H1 (cell line): ENCODE results near the gene GALNT18. TPM values are rescaled to one million over a fixed set of nuclear protein-coding genes. Genes with fewer than 3 reads are reported as not detected.

Experiments used
- CTCF ChIA-PET: fragments of 300-600 bp; sonication (Branson Sonifier 250); formaldehyde crosslinking; loops from one replicate; lab custom pipeline; 2021; ENCODE audit not compliant: partially characterized antibody; lab: Charles Lee
- POLR2A ChIA-PET: fragments of 300-600 bp; sonication (Branson Sonifier 250); formaldehyde crosslinking; loops from one replicate; lab custom pipeline; 2021; ENCODE audit warnings: inconsistent platforms; ENCODE audit not compliant: partially characterized antibody; lab: Charles Lee
- DNase-seq, 2 experiments: peaks; one replicate each; pipeline versions ENCODE4 v3.0.0 to v3.0.0-alpha.2; 2010 to 2022; ENCODE audit warnings: low spot score in 2 of 2, low read depth in 1 of 2, mixed read lengths in 1 of 2
- FAIRE-seq: peaks from 2 replicates; lab custom pipeline; 2011; peaks lifted over from hg19 to GRCh38; lab: Jason Lieb, UNC
- H2AFZ ChIP-seq: 2 replicates; pipeline ENCODE4 v1.8.1; 2012; ENCODE audit warnings: low read length, inconsistent platforms
- H2AK5ac ChIP-seq: 2 replicates; pipeline ENCODE4 v1.6.1; 2013; ENCODE audit warnings: low read depth, low read length
- H2BK120ac ChIP-seq: replicated peaks from 2 replicates; pipeline ENCODE3; 2013; ENCODE audit warnings: low read depth, low read length, inconsistent platforms
- H2BK12ac ChIP-seq: 2 replicates; pipeline ENCODE4 v1.6.1; 2013; ENCODE audit warnings: low read depth, low read length
- H2BK15ac ChIP-seq: 2 replicates; pipeline ENCODE4 v1.6.1; 2013; ENCODE audit warnings: low read length
- H2BK20ac ChIP-seq: 2 replicates; pipeline ENCODE4 v1.6.1; 2013; ENCODE audit warnings: low read length
- H2BK5ac ChIP-seq: 2 replicates; pipeline ENCODE4 v1.6.1; 2013; ENCODE audit warnings: low read depth, low read length
- H3K14ac ChIP-seq: 2 replicates; pipeline ENCODE4 v1.6.1; 2013; ENCODE audit warnings: inconsistent platforms; ENCODE audit not compliant: insufficient read length
- H3K18ac ChIP-seq: 2 replicates; pipeline ENCODE4 v1.6.1; 2013; ENCODE audit warnings: low read length; ENCODE audit errors: extremely low read depth
- H3K23ac ChIP-seq: 2 replicates; pipeline ENCODE4 v1.6.1; 2013; ENCODE audit warnings: inconsistent platforms; ENCODE audit not compliant: insufficient read length
- H3K23me2 ChIP-seq: 2 replicates; pipeline ENCODE4 v1.6.1; 2013; ENCODE audit warnings: low read depth, low read length
- H3K27ac ChIP-seq: 2 replicates; pipeline ENCODE4 v1.6.1; 2011; ENCODE audit warnings: low read depth, low read length, inconsistent platforms
- H3K27me3 ChIP-seq, 4 experiments: replicated peaks in 1 of 4; 1 replicate in 1 of 4; 2 replicates in 3 of 4; pipeline versions ENCODE4 v1.6.1 to v1.8.1; 2011 to 2013; ENCODE audit warnings: low read length in 3 of 4, mild to moderate bottlenecking in 3 of 4, inconsistent platforms in 2 of 4, mixed read lengths in 2 of 4, moderate library complexity in 1 of 4; ENCODE audit not compliant: control insufficient read depth in 3 of 4, insufficient read depth in 3 of 4; ENCODE audit errors: extremely low read depth in 1 of 4
- H3K36me3 ChIP-seq, 4 experiments: 2 replicates each; pipeline versions ENCODE4 v1.6.1 to v1.8.1; 2011 to 2013; ENCODE audit warnings: mild to moderate bottlenecking in 4 of 4, low read length in 3 of 4, moderate library complexity in 2 of 4, control low read depth in 1 of 4, inconsistent platforms in 1 of 4; ENCODE audit not compliant: insufficient read depth in 4 of 4, control insufficient read depth in 2 of 4
- H3K4ac ChIP-seq: replicated peaks from 2 replicates; pipeline ENCODE3; 2013; ENCODE audit warnings: low read length, low read depth, mixed read lengths, inconsistent platforms; ENCODE audit not compliant: insufficient read length
- H3K4me1 ChIP-seq, 4 experiments: replicated peaks in 1 of 4; 1 replicate in 1 of 4; 2 replicates in 3 of 4; pipeline versions ENCODE4 v1.6.1 to v1.8.1; 2011 to 2013; ENCODE audit warnings: low read length in 3 of 4, inconsistent platforms in 2 of 4, mixed read lengths in 1 of 4; ENCODE audit not compliant: insufficient read depth in 4 of 4, control insufficient read depth in 3 of 4
- H3K4me2 ChIP-seq, 2 experiments: 2 replicates each; pipeline versions ENCODE4 v1.6.1 to v1.8.1; 2011 to 2013; ENCODE audit warnings: low read depth in 2 of 2, low read length in 2 of 2, control low read depth in 1 of 2, inconsistent platforms in 1 of 2, mild to moderate bottlenecking in 1 of 2; ENCODE audit not compliant: insufficient read depth in 1 of 2
- H3K4me3 ChIP-seq, 4 experiments: fragments of 200-600, 300-600 bp in 1 of 4; sonication (generic), shearing (Covaris generic), sonication (Bioruptor Twin) in 1 of 4; 2 replicates each; pipeline versions ENCODE4 v1.5.1 to v1.8.1; 2011 to 2016; ENCODE audit warnings: low read length in 4 of 4, low read depth in 3 of 4, control low read depth in 2 of 4, inconsistent platforms in 2 of 4, mild to moderate bottlenecking in 2 of 4, mixed read lengths in 1 of 4, moderate library complexity in 1 of 4; ENCODE audit not compliant: insufficient read depth in 2 of 4; ENCODE audit errors: extremely low read depth in 1 of 4
- H3K56ac ChIP-seq: replicated peaks from 2 replicates; pipeline ENCODE3; 2013; ENCODE audit warnings: low read depth, mild to moderate bottlenecking, mixed read lengths, low read length, inconsistent platforms; ENCODE audit not compliant: insufficient read length
- H3K79me1 ChIP-seq: 2 replicates; pipeline ENCODE4 v1.6.1; 2013; ENCODE audit warnings: low read depth, low read length, control low read depth
- H3K79me2 ChIP-seq, 2 experiments: 2 replicates each; pipeline versions ENCODE4 v1.6.1 to v1.8.1; 2012 to 2013; ENCODE audit warnings: low read length in 2 of 2, mild to moderate bottlenecking in 2 of 2, inconsistent platforms in 1 of 2; ENCODE audit not compliant: insufficient read depth in 2 of 2, control insufficient read depth in 1 of 2
- H3K9ac ChIP-seq, 4 experiments: replicated peaks in 1 of 4; 1 replicate in 1 of 4; 2 replicates in 3 of 4; pipeline versions ENCODE4 v1.6.1 to v1.8.1; 2011 to 2013; ENCODE audit warnings: low read depth in 3 of 4, low read length in 3 of 4, control low read depth in 2 of 4, mild to moderate bottlenecking in 2 of 4, moderate library complexity in 2 of 4, inconsistent platforms in 1 of 4; ENCODE audit errors: extremely low read depth in 1 of 4
- H3K9me3 ChIP-seq, 2 experiments: 2 replicates each; pipeline versions ENCODE4 v1.6.1 to v1.8.1; 2012 to 2013; ENCODE audit warnings: mild to moderate bottlenecking in 2 of 2, moderate library complexity in 2 of 2, control low read depth in 1 of 2, inconsistent platforms in 1 of 2, low read depth in 1 of 2, low read length in 1 of 2, mixed read lengths in 1 of 2; ENCODE audit not compliant: insufficient read depth in 2 of 2
- H4K20me1 ChIP-seq, 2 experiments: replicated peaks in 1 of 2; 2 replicates each; pipeline versions ENCODE3 to v1.8.1; 2011 to 2013; ENCODE audit warnings: inconsistent platforms in 2 of 2, low read length in 2 of 2, mild to moderate bottlenecking in 1 of 2; ENCODE audit not compliant: insufficient read depth in 2 of 2, control insufficient read depth in 1 of 2
- H4K5ac ChIP-seq: 2 replicates; pipeline ENCODE4 v1.6.1; 2013; ENCODE audit warnings: low read length, low read depth, mixed read lengths, inconsistent platforms; ENCODE audit not compliant: insufficient read length
- H4K8ac ChIP-seq: 2 replicates; pipeline ENCODE4 v1.8.0; 2013; ENCODE audit warnings: mild to moderate bottlenecking, moderate library complexity, low read length, inconsistent platforms; ENCODE audit not compliant: insufficient read depth; ENCODE audit errors: extremely low read depth
- H4K91ac ChIP-seq: replicated peaks from 2 replicates; pipeline ENCODE3; 2013; ENCODE audit warnings: low read length, mixed read lengths, inconsistent platforms; ENCODE audit not compliant: insufficient read length
- ATF2 ChIP-seq: IDR thresholded peaks from 2 replicates; pipeline ENCODE4 v1.6.1; 2012; ENCODE audit warnings: low read length, inconsistent platforms
- CHD1 ChIP-seq: IDR thresholded peaks from 2 replicates; pipeline ENCODE4 v1.6.1; 2012; ENCODE audit warnings: low read depth, low read length, improper control_type of control experiment
- EP300 ChIP-seq, 2 experiments: IDR thresholded peaks; 1 replicate in 1 of 2; 2 replicates in 1 of 2; pipeline ENCODE4 v1.6.1; 2011 to 2012; ENCODE audit warnings: low read depth in 2 of 2, low read length in 2 of 2, mild to moderate bottlenecking in 2 of 2, borderline replicate concordance in 1 of 2, inconsistent platforms in 1 of 2, moderate library complexity in 1 of 2
- EZH2 ChIP-seq: fragments of 200-600 bp; sonication (generic); IDR thresholded peaks from 2 replicates; pipeline ENCODE4 v1.7.1; 2012; ENCODE audit warnings: low read depth, mild to moderate bottlenecking, moderate library complexity, low read length, inconsistent platforms; ENCODE audit not compliant: severe bottlenecking
- RBBP5 ChIP-seq: IDR thresholded peaks from 2 replicates; pipeline ENCODE4 v1.7.1; 2012; ENCODE audit warnings: low read depth, mild to moderate bottlenecking, inconsistent platforms, low read length, moderate library complexity, borderline replicate concordance
- RNF2 ChIP-seq: fragments of 200-900, 300-1000 bp; sonication (generic); IDR thresholded peaks from 2 replicates; pipeline ENCODE4 v1.7.1; 2016; ENCODE audit warnings: borderline replicate concordance, low read depth, mild to moderate bottlenecking, antibody characterized with exemption, low read length; ENCODE audit not compliant: poor library complexity, severe bottlenecking; ENCODE audit errors: missing control alignments
- SP2 ChIP-seq: IDR thresholded peaks from 2 replicates; pipeline ENCODE4 v1.6.1; 2012; ENCODE audit warnings: mild to moderate bottlenecking, low read length, inconsistent platforms
- SRF ChIP-seq: IDR thresholded peaks from 2 replicates; pipeline ENCODE4 v1.6.1; 2011; ENCODE audit warnings: mild to moderate bottlenecking, low read depth, low read length, moderate library complexity
- SUZ12 ChIP-seq: fragments of 200-600 bp; sonication (generic); IDR thresholded peaks from 2 replicates; pipeline ENCODE4 v1.6.1; 2012; ENCODE audit warnings: mild to moderate bottlenecking, inconsistent platforms, low read length, moderate library complexity, mixed read lengths
- TCF12 ChIP-seq: IDR thresholded peaks from 2 replicates; pipeline ENCODE4 v1.6.1; 2011; ENCODE audit warnings: low read depth, mild to moderate bottlenecking, low read length
- TEAD4 ChIP-seq: IDR thresholded peaks from 2 replicates; pipeline ENCODE4 v1.6.1; 2012; ENCODE audit warnings: low read depth, low read length, inconsistent platforms, mixed read lengths
- ZNF274 ChIP-seq: IDR thresholded peaks from 2 replicates; pipeline ENCODE4 v1.7.0; 2012; ENCODE audit warnings: low read length, borderline replicate concordance; ENCODE audit errors: extremely low read depth
- WGBS, 2 experiments: shearing (Covaris generic) in 1 of 2; methylation state at CpG; one replicate each; pipeline versions ENCODE4 v1.1.6 to v1.1.7; 2013 to 2015; ENCODE audit warnings: low lambda C conversion rate in 2 of 2, mixed read lengths in 2 of 2, inconsistent platforms in 1 of 2, low coverage in 1 of 2, missing lambda C conversion rate in 1 of 2; ENCODE audit not compliant: insufficient replicate concordance in 2 of 2, insufficient coverage in 1 of 2, insufficient read length in 1 of 2; ENCODE audit errors: extremely low coverage in 1 of 2, missing lambda C conversion rate in 1 of 2; 5-methylcytosine and 5-hydroxymethylcytosine counted together
- polyA plus RNA-seq, 7 experiments: library from polyadenylated mRNA; depleted of rRNA in 3 of 7; stranded (reverse) in 5 of 7; unstranded in 2 of 7; fragments of >200 nt in 5 of 7; fragments of 200-250 nt in 2 of 7; gene quantifications; 1 replicate in 5 of 7; 2 replicates in 1 of 7; 4 replicates in 1 of 7; pipeline versions ENCODE4 v1.2.1 to v1.2.3, GENCODE V29; 2011 to 2013; ENCODE audit warnings: missing spikeins in 2 of 7, mixed read lengths in 2 of 7
- total RNA-seq: library from RNA; stranded (reverse); fragmentation: NEBNext Ultra II Directional; extraction: Animal tissue kit (Norgen Biotek cat#: 25700); gene quantifications from 2 replicates; pipeline ENCODE4 v1.2.1, GENCODE V29; 2021

Gene GALNT18
- total and polyA plus RNA-seq, 2 of the 8 experiments (the other 6 are each of a cell fraction or from before 2014, with no cell fraction given), result 6.0 to 9.4 TPM

GRCh38 chr11:11491589-11491988, 130.2 kb downstream of the GALNT18 start:
- Histone ChIP-seq H3K4me3 (no peak overlapping the region), H2BK5ac (no peak overlapping the region), H3K4ac (no peak overlapping the region), H4K8ac (no peak overlapping the region), H3K4me2 (no peak overlapping the region), H4K20me1 (no peaks in the 10 kb centered on the region), H2BK15ac (no peak overlapping the region), H3K4me1 (no peaks in the 10 kb centered on the region), H4K91ac (no peak overlapping the region), H4K5ac (no peak overlapping the region), H3K79me1 (no peaks in the 10 kb centered on the region), H3K36me3 (no peaks in the 10 kb centered on the region), H3K23ac (no peak overlapping the region), H2AK5ac (no peak overlapping the region), H3K27ac (no peak overlapping the region), H3K27me3 (no peaks in the 10 kb centered on the region), H2BK20ac (no peak overlapping the region), H3K18ac (no peak overlapping the region), H3K14ac (no peak overlapping the region), H2AFZ (no peak overlapping the region), H3K79me2 (no peaks in the 10 kb centered on the region), H3K9ac (no peak overlapping the region), H3K56ac (no peak overlapping the region), H3K23me2 (no peaks in the 10 kb centered on the region), H3K9me3 (no peaks in the 10 kb centered on the region), H2BK120ac (no peak overlapping the region), H2BK12ac (no peak overlapping the region)
- ChIA-PET POLR2A (no interaction called here), CTCF (interaction anchor here (0.7 to 1.0 kb wide), 3 partner anchors 12 to 1741 kb away, joined by 3 read pairs; no protein-coding TSS in a partner anchor)
- FAIRE-seq, result no peak
- WGBS, 2 experiments, result 93% methylated on average over 4 of the region's 4 CpGs; no CpG with 5 or more reads in 1 of the 2 experiments
- DNase-seq, result no peak
- TF ChIP-seq ZNF274 (no peak), RNF2 (no peak), CHD1 (no peak), ATF2 (no peak), TCF12 (no peak), TEAD4 (no peak), SP2 (no peak), SUZ12 (no peak), EP300 (IDR thresholded peaks at IDR 0.05; ENCODE audit: borderline replicate concordance in 1 of 2, low read depth in 2 of 2, low read length in 2 of 2) (no peak), RBBP5 (no peak), EZH2 (no peak), SRF (no peak)
